Stimulated activated CD8-positive, alpha-beta memory T cell treated with anti-CD3 and anti-CD28 coated beads, Interleukin-7, amount 100 ng/mL, for 24 hours (primary cell): ENCODE data around the gene GJB2.

ENCODE experiments used
- DNase-seq: peaks from one replicate; pipeline ENCODE4 v3.0.0-alpha.2; 2020; ENCODE audit warnings: low read depth

Gene GJB2

DNA sequence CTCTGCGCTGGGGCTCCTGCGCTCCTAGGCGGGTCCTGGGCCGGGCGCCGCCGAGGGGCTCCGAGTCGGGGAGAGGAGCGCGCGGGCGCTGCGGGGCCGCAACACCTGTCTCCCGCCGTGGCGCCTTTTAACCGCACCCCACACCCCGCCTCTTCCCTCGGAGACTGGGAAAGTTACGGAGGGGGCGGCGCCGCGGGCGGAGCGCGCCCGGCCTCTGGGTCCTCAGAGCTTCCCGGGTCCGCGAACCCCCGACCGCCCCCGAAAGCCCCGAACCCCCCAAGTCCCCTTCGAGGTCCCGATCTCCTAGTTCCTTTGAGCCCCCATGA, at the start of gene GJB2:
Gene GJB2 (minus strand): TSS at position 103 of the 326 bp plus-strand sequence. CDS start 3,357 bp downstream, outside the sequence.
- no peak for DNase-seq

GRCh38 chr13:20241593-20241992, 48.9 kb upstream of the GJB2 start:
- no peak for DNase-seq

- no peak for DNase-seq
These were observed 47.0 kb upstream of the GJB2 start for GRCh38 chr13:20239748-20240147.

- DNase-seq: no peak
These were observed 40.0 kb upstream of the GJB2 start for GRCh38 chr13:20232556-20233277.

GRCh38 chr13:20231839-20232555, 39.3 kb upstream of the GJB2 start, which contains the start of gene GJB6:
Gene GJB6, minus strand, starts transcription at chr13:20232319. Its CDS starts 8,839 bp downstream, at chr13:20223480.
- DNase-seq: no peak

DNA sequence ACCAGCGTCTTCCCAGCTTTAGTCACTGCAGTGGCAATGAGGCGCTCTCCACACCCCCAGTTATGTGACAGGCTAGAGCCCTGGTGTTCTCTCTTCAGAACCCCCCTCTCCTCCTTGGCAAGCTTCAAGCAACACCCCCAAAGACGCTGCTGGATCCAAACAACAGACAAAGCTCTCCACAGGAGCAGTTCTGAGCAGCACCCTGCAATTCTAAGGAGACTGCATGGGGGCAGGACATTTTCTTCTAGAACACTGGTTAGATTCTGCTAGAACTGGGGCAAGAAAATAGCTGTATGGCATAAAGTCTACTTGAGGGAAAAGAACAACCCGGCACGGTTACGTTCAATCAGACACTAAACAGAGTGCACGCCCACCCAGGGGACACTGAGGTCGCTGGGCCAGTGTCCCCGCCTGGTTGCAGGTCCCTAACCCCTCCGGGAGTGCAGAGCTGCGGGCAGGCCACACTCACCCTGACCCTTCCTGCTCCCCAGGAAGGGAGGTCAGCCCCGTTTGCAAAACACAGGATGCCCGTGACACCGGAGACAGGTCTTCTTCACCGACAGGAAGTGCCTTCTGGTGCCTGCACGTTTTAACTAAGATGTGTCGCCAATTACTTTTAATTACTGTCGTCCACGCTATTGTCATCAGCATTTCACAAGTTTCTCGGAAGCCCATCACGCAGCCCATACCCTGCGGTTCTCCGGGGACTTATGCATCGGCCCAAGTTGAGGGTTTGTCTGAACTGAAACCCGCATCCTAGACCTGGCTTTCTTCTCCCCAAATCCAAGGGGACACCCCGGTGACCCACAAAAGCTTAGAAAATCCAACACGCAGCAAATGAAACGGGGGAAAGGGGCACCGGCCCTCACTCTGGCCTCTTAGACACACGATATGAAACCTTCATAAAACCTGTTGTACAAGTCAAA, 38.4 kb upstream of the GJB2 start:
- no peak for DNase-seq

DNA sequence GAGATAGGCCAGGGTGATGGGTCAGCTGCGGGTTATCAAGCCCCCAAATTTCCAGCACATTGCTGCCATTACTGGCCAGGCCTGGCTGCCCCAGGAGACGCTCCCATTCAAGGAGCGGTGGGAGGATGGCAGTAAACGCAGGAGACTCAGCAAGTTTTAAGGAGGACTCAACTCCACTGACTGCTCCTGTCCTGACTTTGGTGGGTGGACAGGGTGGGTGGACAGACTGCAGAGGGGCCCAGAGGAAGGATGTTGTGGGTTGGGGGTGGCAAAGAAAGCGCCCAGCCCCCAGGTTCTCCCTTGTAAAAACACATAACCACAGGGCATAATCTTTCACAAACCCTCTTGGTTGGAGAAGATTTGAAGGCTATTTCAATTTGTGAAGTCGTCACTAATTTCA, 35.0 kb upstream of the GJB2 start:
- no peak for DNase-seq

- DNase-seq: no peak
These were observed 34.5 kb upstream of the GJB2 start for GRCh38 chr13:20227288-20227687.

- DNase-seq: no peak
These were observed 29.8 kb upstream of the GJB2 start for GRCh38 chr13:20222553-20222952.

DNA sequence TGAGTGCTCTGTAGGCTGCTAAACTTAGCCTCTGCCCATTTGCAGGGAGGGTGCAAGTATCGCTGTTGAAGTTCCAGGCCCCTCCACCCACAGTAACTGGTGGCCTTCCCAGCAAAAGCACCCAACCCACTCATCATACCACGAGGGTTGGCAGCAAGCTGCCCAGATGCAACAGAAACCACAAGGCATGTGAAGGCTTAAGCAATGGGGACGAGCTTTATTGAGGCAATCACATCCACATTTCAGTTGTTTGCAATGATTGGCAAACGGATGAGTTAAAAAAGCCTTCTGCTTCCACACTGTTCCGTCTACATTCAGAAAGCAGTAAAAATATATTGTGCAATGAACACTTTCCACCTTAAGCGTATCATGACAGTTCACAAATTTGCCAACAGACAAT, 29.0 kb upstream of the GJB2 start:
- no peak for DNase-seq

GRCh38 chr13:20219577-20219976, 26.8 kb upstream of the GJB2 start:
- no peak for DNase-seq

- no peak for DNase-seq
These were observed 24.4 kb upstream of the GJB2 start for GRCh38 chr13:20217168-20217567.

GRCh38 chr13:20209948-20210347, 17.2 kb upstream of the GJB2 start:
- DNase-seq: no peak

GRCh38 chr13:20206698-20207235, 14.0 kb upstream of the GJB2 start:
- no peak for DNase-seq

DNA sequence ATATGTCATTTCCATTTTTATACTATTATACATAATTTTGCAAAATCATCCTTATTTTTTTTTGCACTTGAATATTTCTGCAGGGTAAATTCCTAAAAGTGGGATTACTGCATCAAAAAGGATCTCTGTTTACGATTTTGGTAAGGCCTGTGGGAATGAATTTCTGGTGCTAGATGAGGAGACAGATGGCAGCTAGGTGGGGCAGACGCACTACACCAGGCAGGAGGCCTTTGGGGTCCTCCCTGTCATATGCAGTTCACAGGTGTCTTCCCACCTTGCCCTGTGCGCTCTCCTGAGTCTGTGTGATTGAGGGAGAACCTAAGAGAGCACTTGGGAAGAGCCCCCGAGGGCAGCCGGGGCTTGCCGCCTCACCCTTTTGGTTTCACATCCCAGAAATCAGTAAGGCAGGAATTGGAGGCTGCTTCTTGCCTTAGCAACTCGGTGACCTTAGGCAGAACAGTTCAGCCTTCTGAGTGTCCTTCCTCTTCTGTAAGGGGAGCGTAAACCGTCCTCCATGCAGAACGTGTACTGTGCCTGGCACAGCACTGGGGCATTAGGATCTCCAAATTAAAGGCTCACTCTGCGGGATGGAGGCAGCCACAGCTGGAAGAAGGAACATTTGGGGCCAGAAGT, 13.4 kb upstream of the GJB2 start:
- no peak for DNase-seq

DNA sequence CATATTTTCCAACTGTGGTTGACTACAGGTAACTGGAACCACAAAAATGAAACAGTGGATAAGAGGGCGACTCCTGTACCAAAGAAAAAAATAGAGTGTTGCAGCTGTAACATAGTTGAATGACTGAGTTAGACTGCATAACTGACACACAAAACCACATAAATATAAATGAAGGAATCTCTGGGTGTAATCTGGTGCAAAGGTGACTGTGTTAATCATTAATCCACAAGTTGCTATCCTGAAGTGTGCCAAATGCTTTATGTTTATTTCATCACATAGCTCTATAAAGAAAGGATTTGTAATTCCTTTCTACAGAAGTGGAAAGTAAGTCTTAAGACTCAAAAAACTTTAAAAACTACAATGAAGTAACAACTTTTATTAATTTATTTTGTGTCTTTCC, 6.0 kb upstream of the GJB2 start:
- no peak for DNase-seq

DNA sequence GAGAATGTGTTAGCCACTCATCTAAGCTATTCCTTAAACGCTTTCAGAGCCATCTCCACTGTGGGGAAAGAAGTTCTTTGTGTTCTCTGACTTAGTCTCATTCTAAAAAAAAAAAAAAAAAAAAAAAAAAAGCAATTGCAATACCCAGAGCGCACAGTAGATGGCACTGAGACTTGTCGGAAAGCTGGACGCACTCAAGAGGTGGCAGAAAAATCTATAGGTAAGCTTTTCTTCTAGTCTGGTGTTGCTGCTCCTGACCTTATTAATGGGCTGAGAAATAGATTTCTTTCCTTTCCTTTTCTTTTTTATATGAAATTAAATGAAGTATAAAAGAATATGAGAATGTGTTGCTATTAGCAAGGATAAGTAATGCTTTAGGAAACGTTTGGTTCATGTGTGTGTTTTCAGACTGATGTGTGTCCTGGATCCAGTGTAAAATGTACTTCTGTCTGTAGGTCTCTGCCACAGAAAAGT, 4.7 kb upstream of the GJB2 start:
- no peak for DNase-seq

GRCh38 chr13:20195801-20196200, 3.1 kb upstream of the GJB2 start:
- DNase-seq: no peak

DNA sequence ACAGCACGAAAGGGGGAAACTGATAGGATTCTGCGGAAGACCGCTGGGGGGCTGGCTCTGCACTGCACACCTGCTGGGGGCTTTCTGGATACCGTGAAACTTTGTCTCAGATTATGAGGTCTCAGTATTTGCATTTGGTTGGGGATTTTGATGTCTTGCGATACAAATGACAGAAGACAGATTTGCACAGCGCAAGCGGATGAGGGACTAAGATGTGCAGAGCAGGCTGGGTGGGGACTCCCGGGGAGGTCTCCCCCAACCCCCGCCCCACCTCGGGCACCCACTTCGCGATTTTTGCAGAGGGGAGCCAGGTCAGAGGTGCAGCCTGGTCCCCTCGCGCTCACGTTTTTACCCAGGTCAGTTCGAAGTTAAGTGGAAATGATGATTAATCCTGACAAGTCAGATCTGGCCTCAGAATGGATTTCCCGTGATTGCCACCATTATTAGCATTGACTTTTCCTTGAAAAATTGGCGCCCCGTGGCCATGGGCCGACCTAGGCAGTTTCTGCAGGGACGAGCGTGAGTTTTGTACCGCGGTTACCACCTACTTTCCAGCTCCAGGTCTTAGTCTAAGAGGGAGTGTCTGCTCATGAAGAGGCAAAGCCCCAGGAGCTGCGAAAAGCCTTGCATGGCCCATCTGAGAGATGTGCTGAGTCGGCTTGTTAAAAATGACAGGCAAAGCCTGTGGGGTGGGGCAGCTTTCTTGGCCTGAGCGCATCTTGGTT, 1.3 kb upstream of the GJB2 start:
- DNase-seq: no peak

GRCh38 chr13:20193162-20193906, 596 bp upstream of the GJB2 start:
- DNase-seq: no peak
